Embryonic facial prominence (tissue), 1 donor: ENCODE results near the gene GRM6.

Experiments
- DNase-seq: peaks from one replicate; pipeline ENCODE4 v3.0.0-alpha.2; 2016; ENCODE audit errors: extremely low spot score

The GRM6 gene

DNA sequence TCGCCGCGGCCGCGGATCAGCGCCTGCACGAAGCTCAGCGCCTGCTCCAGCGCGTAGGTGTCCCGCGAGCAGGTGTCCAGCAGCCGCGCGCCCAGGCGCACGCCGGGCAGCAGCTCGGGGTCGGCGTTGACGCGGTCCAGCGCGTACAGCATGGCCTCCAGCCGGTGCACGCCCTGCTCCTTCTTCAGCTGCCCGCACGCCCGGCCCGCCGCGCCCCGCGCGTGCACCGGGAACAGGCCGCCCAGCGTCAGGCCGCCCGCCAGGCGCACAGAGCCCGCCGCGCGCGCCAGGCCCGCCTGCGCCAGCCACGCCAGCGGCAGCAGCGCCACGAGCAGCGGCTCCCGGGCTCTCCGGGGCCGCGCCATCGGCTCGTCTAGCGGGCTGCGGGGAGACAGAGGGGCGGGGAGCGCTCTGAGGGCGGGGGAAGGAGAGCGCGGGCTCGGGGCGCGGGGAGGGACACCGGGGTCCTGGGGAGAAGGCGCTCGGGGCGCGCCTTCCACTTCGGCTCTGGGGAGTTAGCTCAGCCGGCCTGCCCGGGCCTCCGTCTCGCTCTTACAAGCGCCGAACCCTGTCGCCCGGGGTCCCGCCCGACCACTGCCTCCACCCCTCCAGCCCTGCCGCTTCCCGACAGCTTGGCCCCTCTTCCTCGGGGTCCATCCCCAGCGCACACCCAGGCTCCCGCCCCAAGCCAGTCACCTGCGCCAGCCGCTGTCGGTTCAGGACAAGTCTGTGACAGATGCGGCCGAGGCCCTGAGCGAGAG, at the start of gene GRM6:
TSS of gene GRM6 (minus strand) at position 741 of the 761 bp plus-strand sequence. CDS start at position 365, 376 bp downstream.
- DNase-seq: no peak

DNA sequence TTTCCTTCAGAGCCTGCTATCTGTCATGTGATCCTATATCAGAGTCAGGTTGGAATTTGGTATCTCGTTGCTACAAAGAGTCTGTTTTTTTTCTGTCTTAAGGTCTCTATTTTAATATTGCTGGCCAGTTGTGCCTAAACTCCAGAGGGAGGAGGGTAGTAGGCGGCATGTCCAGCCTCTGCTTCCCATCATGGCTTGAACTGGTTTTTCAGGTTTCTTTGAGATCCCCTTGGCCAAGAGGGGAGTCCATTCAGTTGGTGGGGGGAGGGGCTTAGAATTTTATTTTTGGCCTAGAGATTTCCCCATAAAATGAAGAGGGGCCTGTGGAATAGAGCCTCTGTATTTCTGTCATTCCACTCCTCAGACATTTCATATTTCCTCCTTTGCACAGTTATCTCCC, 49.6 kb upstream of the GRM6 start:
- no peak for DNase-seq

DNA sequence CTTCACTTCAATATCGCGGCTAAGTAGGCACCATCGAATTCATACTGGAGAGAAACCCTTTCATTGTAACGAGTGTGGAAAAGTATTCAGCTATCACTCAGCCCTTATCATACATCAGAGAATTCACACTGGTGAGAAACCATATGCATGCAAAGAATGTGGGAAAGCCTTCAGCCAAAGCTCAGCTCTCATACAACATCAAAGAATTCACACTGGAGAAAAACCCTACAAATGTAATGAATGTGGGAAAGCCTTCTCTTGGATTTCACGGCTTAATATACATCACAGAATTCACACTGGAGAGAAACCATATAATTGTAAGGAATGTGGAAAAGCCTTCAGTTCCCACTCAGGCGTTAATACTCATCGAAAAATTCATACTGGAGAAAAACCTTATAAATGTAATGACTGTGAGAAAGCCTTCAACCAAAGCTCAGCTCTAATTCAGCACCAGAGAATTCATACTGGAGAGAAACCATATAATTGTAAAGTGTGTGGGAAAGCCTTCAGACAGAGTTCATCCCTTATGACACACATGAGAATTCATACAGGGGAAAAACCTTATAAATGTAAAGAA, 38.0 kb upstream of the GRM6 start:
- no peak for DNase-seq

DNA sequence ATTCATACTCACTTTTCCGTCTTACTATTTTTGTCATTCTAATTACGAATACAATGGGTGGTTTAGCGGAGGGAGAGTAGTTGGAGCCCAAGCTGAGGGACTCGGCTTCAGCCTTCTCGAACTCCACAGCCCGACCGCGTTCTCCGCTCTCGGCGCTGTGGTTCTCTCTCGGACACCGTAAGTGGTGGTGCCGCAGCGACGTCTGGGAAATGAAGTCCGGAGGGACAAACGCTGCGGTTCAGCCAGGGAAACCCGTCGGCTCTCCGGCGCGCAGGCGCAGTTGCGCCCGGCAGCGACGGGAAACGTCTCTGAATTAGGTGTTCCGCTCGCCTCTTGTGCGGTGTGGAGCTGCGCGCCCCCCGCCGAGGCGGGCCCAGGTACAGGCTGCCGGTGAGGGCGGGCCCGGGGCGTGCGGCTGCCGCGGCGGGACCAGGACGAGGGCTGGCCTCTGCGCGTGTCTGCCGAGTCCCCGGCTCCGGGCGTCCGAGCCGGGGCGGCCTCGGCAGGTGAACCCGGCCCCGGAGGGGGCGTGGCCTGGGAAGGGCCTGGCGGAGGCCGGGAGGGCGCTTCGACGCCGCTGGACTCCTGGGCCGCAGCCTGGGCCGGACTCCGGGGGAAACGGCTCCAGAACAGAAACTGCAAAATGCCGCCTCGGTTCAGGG, 28.5 kb upstream of the GRM6 start, which contains the start of gene ZNF879:
TSS of gene ZNF879 (plus strand) at position 277 of the 662 bp plus-strand sequence. CDS start 1,201 bp downstream, outside the sequence.
- peak; percentile 91 for DNase-seq

DNA sequence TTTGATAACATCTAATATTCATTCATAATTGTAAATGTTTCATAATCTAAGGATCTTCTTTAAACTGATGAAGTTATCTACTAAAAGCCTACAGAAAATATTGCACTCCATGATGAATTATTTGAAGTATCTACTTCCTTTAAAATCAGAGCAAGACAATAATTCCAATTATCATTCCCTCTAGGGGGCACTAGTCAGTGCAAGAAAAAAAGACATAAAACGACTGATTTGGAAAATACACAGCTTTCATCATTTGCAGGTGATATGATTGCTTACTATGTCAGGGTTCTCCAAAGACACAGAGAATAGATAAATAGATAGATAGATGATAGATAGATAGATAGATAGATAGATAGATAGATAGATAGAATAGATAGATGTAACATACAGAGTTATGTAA, 13.5 kb upstream of the GRM6 start:
- DNase-seq: no peak

DNA sequence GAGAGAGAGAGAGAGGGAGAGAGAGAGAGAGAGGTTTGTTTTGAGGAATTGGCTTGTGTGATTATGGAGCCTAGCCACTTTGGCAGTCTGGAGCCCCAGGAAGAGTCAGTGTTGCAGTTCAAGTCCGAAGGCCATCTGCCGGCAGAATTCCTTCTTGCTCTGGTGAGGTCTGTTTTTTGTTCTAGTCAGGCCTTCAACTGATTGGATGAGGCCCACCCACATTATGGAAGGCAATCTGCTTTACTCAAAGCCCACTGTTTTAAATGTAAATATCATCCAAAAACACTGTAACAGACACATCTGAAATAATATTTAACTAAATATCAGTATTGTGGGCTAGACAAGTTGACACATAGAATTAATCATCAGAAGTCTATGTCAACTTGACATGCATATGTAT, 11.4 kb upstream of the GRM6 start:
- no peak for DNase-seq

DNA sequence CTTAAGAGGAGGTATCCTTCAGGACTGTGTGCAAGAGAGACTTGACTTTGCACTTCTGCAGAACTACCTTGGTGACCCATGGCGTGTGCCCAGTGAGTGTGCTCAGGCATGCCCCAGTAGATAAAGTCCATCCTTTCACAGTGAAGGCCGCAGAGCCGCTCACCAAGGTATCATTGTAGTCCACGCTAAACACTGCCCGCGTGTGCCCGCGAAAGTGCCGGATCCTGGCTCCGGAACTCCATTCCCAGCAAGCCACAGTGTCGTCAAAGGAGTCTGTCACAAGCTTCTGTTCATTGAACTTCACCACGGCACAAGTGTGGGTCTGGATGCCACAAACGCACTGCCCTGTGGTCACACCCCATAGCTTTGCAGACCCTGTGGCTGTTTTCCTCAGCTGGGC, 3.3 kb upstream of the GRM6 start:
- DNase-seq: no peak

DNA sequence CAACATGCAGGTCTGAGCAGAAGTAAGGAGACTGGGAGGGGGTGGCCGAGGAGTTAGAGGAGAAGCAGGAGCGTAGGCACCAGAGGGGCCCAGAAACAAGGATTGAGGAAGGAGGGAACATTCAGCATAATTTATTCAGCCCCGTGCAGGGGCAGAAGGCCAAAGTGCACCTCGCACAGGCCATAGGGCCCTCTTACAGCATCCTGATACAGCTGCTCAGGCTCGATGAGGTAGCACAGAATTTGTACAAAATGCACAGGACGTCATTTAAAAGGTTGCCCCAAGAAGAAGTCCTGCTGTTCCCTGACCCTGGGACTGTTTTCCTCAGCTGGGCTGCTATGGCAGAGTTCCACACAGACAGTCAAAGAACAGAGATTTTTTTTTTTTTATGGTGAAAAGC, 2.1 kb upstream of the GRM6 start:
- DNase-seq: no peak

DNA sequence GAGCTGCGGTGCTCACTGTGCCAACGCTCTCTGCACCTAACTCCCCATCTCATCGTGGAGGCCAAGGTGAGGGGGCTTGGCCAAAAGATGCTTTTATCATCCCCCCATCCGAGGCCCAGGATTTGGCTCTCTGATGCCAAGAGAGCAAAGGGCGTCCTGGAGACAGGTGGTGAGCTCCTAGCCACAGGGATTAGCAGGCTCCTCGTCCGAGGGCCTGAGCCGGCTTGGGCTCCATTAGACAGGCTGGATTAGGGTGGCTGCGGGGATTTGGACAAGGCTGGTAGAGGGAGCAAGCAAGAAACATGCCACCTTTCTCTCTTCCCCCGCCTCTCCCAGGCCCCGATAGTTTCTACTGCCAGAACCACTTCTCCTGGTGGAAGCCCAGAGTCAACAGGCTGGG, 1.0 kb upstream of the GRM6 start:
- no peak for DNase-seq

DNA sequence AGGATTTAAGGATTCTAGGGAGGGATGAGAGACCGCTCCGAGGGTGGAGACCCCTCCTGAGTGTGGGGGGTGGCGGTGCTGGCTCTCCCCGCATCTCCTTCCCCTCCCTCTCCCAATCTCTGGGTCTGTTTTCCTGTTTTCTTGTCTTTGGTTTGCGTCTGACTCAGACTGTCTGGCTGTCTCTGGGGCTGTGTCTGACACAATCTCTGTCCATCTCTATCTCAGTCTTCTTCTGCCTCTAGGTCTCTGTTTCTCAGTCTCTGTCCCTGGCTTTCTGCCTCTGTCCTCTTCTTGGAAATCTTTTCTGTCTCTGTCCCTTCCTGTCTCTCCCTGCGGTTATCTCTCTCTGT, 196 bp upstream of the GRM6 start:
- DNase-seq: no peak

DNA sequence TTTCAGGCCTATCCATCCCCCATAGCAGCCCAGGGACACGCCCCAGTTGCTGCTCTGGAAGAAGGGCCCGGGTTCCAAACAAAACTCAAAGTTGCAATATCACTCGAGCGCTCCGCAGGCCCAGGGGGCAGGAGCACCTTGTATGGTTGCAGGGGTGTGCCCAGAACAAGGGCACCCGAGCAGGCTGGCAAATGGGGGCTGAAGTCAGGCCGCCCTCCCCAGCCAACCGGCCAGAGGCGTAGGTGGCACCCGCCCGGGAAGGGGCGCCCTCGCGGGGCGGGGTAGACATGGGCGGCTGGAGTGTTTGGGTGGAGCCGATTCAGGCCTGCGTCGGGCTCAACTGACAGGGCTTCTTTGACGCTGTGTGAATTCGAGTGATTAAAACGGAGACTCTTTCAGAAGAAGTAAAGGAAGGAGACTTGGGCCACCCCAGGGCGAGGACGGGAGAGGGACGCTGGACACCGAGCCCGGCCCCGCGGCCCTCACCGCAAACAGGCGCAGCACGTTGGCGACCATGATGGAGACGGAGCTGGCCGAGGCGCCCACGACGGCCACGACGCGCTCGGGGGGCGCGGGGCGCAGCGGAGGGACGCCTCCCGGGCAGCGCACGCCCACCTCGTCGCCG, 1.1 kb downstream of the GRM6 start:
- no peak for DNase-seq

DNA sequence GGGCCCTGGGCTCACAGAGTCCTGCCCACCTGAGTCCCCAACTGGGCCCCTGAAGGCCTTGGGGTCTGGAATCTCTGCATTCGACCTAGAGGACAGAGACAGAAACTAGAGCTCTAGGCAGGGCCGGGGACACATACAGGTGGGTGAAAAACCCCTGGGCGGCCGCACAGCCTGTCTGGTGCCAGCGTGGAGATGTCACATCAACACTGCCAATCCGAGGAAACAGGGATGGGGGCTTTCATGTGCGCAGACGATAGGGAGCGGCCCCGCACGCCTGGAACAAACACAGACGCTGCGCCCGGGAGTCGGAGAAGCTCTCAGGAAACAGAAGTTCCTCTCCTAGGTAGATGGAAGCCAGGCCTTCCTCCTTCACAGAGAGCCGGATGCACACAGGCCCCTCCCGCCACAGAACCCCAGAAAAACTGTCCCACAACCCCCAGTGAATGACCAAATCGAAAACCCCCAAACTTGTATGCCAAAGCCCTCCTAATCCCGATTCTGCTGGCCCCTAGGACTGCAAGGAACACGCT, 1.8 kb downstream of the GRM6 start:
- DNase-seq: no peak

DNA sequence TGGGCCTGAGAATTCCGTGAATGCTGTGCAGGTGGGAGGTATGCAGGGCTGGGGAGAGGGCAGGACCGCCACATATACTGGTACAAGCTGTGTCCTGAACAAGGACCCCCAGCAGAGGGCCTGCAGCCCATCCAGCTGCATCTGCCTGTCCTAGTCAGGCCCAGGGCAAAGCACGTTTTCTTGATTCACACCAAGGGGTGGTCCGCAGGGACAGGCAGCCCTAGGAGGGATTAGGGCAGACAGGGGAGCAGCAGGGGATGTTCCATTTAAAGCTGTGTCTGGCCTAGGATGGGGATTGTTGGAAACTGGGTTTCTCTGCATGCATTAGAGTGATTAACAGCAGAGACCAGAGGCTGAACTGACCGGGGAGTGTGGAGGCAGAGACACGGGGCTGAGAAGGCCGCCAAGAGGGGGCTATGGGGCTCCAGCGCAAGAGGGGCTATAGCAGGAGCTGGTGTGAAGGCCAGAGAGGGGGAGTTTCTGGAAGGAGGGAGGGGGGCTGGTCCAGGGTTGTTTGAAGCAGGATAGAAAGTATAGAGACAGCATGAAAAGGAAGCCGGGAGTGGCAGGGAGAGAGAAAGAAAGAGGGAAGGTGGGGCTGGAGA, 2.7 kb downstream of the GRM6 start:
- DNase-seq: no peak

DNA sequence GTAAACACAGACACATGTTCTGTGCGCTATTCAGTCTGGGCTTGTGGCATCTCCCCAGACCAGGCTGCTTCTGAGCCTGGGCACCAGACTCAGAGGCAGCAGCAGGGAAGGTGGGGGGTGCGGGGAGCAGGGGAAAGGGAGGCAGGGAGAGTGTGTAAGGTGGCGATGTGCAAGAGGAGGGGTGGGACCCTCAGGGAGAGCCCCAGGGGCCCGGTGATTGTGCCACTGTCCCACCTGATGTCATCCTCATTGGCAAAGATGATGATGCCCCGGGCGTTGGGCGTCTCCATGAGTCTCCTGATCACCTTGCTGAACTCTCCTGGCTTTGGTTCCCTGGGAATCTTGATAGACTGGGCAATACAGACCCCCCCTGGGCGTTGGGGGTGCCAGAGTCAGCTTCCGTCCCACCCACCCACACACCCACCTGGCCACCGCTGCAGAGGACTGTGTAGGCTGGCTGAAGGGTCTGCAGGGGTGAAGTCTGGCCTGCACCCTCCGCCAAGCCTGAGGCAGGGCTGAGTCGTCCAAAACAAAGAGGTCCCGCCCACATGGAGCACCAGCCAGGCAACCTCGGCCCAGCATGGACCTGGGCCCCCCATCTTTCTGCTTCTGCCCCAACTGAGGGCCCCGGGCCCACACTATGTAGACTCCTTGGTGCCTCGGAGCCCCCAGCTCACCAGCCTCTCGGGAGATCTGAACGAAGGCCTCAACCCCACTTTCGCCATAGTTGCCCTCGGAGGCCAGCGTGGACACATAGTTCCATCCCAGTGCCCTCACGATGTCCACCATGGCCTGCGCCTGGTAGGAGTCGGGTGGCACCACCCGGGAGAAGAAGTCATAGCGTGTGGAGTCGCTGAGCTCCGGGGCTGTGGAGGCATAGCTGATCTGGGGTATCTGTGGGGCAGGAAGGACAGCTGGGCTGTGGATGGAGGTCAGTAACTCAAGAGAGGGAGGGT, 3.7 kb downstream of the GRM6 start:
- DNase-seq: no peak

DNA sequence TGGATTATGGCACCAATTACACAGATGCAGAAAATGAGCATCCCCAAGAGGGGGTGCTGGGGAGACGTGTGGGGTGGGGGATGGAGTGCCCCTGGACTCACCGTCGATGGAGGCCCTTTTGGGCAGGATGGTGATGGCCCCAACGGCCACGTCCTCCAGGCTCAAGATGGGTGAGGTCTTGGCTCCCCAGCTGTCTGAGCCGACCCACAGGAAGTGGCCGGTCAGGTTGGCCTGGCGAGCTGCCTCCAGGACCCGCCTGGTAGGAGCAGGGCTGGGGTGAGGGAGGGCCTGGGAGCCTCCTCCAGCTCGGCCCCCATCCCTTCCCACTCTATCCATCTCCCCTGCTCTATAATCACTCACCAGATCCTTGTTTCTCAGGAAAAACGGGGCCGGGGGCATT, 4.6 kb downstream of the GRM6 start:
- DNase-seq: no peak

DNA sequence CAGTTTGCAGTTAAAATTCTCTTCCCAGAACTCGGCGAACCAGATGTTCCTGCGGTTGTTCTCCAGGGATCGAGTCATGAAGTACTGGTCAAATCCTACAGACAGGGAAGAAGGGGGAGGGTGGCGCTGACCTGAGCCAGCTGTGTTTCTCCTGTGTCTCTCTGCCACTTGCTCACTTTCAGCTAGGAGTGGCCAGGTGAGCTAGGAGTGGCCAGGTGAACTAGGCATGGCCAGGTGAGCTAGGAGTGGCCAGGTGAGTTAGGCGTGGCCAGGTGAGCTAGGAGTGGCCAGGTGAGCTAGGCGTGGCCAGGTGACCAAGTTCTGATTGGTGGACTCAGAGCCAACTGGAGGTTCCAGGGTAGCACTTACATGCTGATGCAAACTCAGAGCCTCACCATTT, 5.8 kb downstream of the GRM6 start:
- no peak for DNase-seq

DNA sequence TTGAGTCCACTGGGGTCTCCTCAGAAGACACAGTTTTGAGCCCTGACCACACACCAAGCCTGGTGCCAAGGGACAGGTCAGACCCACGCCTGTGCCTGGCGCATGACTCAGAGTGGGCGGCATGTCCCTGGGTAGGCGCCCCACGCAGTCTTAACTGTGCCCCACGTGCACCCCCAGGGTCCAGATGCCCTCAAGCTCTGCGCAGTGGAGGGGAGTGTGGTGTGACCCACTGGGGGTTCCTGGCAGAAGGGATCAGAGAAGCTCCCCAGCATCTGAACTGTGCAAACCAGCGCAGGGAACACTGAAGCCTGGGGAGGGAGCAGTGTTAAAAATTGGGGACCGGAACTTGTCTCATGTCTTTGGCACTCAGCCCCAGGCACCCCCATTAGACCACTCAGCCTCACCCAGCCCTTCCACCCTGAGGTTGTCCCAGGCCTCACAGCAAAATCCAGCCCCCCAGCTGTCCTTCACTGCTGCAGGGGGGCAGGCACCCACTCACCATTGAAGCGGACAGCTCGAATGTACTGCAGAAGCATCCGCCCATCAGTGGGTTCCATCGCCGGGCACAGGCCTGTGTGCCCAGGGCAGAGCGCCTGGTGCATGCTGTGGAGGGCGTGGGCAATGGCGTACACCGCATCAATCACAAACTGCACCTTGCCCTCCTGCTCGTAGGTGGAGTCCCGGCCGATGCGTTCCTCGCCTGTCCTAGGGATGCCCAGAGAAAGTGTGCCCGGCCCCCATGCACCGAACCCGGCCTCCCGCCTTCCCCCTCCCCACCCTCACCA, 6.5 kb downstream of the GRM6 start:
- no peak for DNase-seq

DNA sequence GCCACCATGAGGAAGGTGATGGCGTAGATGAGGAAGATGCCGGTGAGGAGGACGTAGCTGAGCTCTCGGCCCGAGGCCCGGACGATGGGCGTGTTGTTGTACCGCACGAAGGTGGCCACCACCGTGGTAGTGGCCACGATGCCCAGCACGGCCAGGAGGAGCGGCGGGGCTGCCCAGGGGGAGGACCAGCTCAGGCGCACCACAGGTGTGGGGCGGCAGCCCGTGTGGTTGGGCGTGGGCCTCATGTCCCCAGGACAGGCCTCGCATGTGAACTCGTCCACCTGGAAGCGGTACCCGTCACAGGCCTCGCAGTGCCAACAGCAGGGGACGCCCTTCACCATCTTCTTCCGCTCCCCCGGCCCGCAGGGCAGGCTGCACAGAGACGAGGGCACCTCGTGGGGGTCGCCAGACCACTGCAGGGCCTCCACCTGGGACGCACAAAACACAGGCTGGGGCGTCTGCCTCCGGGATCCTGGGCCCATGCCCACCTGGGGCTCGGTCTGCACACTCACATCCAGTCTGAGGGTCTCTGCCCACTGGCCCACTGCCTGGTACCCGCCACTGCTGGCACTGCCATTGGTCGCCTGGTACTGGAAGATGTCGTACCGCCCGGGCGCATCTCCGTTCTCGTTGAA, 8.7 kb downstream of the GRM6 start:
- DNase-seq: no peak
